Upper lobe of right lung (tissue), 1 donor: ENCODE measurements around the gene FUT8. TPM values are rescaled to one million over a fixed set of nuclear protein-coding genes. Genes with fewer than 3 reads are reported as not detected.

ENCODE experiments used
- ATAC-seq: fragments of 200-7000 bp; cut with Tn5 transposase; one replicate; pipeline ENCODE4 v1.9.1; 2020; ENCODE audit warnings: mild to moderate bottlenecking, moderate library complexity
- DNase-seq: peaks from one replicate; pipeline ENCODE4 v3.0.0-alpha.2; 2020
- H3K27ac ChIP-seq: fragments of 200-600 bp; one replicate; pipeline ENCODE4 v1.8.0; 2022
- H3K27me3 ChIP-seq: fragments of 200-600 bp; one replicate; pipeline ENCODE4 v1.8.0; 2022; ENCODE audit warnings: mild to moderate bottlenecking
- H3K36me3 ChIP-seq: fragments of 200-600 bp; one replicate; pipeline ENCODE4 v1.8.0; 2022
- H3K4me1 ChIP-seq: fragments of 200-600 bp; one replicate; pipeline ENCODE4 v1.8.0; 2022
- H3K4me3 ChIP-seq: fragments of 200-600 bp; one replicate; pipeline ENCODE4 v1.8.0; 2022; ENCODE audit warnings: mild to moderate bottlenecking
- H3K9me3 ChIP-seq: fragments of 200-600 bp; one replicate; pipeline ENCODE4 v1.8.0; 2022
- CTCF ChIP-seq: fragments of 200-600 bp; IDR thresholded peaks from one replicate; pipeline ENCODE4 v1.8.0; 2022; ENCODE audit warnings: antibody characterized with exemption
- intact Hi-C: fragments of 100-400 bp; cut with DNase I; formaldehyde crosslinking; loops from one replicate; pipeline ENCODE4 v1.11.0; 2022
- total RNA-seq: library from RNA; stranded (reverse); fragmentation: NEBNext Ultra II Directional; extraction: Animal tissue kit (Norgen Biotek cat#: 25700); gene quantifications from one replicate; pipeline ENCODE4 v1.2.1, GENCODE V29; 2021
- donor health status: DM: no; HTN: yes; CAD: no; lungs with severe emphysema.

The FUT8 gene
- total RNA-seq, 1 donor from 2014 or later: 31.8 TPM

- TF ChIP-seq CTCF: no peak
- Histone ChIP-seq H3K4me1 (no peaks in the 10 kb centered on the region), H3K4me3 (no peak overlapping the region), H3K27me3 (no peaks in the 10 kb centered on the region), H3K9me3 (no peaks in the 10 kb centered on the region), H3K36me3 (no peaks in the 10 kb centered on the region), H3K27ac (no peak overlapping the region)
- intact Hi-C loops: no loop called here
- DNase-seq: no peak
- no peak for ATAC-seq
Measured at GRCh38 chr14:65776193-65776852, 363.8 kb downstream of the FUT8 start.

DNA sequence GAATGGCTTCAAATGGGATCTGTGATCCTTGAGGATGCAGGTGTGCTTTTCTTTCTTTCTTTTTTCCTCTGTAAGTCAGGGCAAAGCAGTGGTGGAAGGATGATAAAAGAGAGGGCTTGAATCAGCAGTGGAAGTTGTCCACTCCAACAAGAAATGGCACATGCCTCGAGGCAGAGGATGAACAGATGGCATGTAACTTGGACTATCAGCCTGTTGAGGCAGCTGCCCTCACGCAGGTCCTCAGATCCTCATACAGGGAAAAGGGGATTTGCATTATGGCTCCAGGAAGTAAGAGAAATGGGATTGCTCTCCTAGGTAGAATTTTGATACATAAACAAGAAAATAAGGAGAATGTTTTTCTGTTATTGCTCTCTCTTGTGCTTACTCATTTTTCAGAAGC is 368.0 kb downstream of the FUT8 start:
- Histone ChIP-seq H3K36me3 (no peaks in the 10 kb centered on the region), H3K9me3 (no peaks in the 10 kb centered on the region), H3K4me1 (no peaks in the 10 kb centered on the region), H3K4me3 (no peak overlapping the region), H3K27me3 (no peaks in the 10 kb centered on the region), H3K27ac (no peak overlapping the region)
- no peak for DNase-seq
- intact Hi-C loops: no loop called here
- no peak for ATAC-seq
- no peak for TF ChIP-seq CTCF

GRCh38 chr14:65783101-65783500 is 370.6 kb downstream of the FUT8 start:
- DNase-seq (no peak), ATAC-seq (no peak)
- intact Hi-C loops: no loop called here
- Histone ChIP-seq H3K36me3 (no peaks in the 10 kb centered on the region), H3K27ac (no peak overlapping the region), H3K9me3 (no peaks in the 10 kb centered on the region), H3K4me1 (no peaks in the 10 kb centered on the region), H3K27me3 (no peaks in the 10 kb centered on the region), H3K4me3 (no peak overlapping the region)
- TF ChIP-seq CTCF: no peak

DNA sequence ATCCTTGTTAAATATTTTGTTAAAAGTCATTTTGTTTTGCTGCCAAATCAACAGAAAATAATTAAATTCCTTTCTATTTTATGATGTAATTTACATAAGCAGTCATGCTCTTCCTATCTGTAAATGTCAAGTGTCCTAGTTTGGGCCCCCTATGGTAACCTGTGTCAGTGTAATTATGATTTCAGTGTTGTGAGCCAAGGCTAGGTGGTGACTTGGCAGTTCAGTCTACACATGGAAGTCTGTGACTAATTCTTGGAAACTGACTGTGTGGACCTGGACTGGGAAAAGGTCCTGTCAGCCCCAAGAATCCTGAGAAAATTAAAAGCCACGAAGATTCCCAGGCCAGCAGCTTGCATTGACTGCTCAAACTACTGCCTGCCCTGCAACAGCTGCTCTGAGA is 371.0 kb downstream of the FUT8 start:
- H3K27me3 ChIP-seq: no peaks in the 10 kb centered on the region
- H3K27ac ChIP-seq: no peak overlapping the region
- intact Hi-C loops: no loop called here
- H3K9me3 ChIP-seq: no peaks in the 10 kb centered on the region
- no peaks in the 10 kb centered on the region for H3K36me3 ChIP-seq
- ATAC-seq (no peak), DNase-seq (no peak)
- no peak overlapping the region for H3K4me3 ChIP-seq
- no peaks in the 10 kb centered on the region for H3K4me1 ChIP-seq
- TF ChIP-seq CTCF: no peak

GRCh38 chr14:65784574-65784973 is 372.0 kb downstream of the FUT8 start:
- no peak for DNase-seq
- intact Hi-C loops: no loop called here
- no peaks in the 10 kb centered on the region for H3K4me1 ChIP-seq
- H3K27ac ChIP-seq: no peak overlapping the region
- ATAC-seq: no peak
- no peaks in the 10 kb centered on the region for H3K9me3 ChIP-seq
- TF ChIP-seq CTCF: no peak
- no peaks in the 10 kb centered on the region for H3K36me3 ChIP-seq
- no peak overlapping the region for H3K4me3 ChIP-seq
- H3K27me3 ChIP-seq: no peaks in the 10 kb centered on the region

DNA sequence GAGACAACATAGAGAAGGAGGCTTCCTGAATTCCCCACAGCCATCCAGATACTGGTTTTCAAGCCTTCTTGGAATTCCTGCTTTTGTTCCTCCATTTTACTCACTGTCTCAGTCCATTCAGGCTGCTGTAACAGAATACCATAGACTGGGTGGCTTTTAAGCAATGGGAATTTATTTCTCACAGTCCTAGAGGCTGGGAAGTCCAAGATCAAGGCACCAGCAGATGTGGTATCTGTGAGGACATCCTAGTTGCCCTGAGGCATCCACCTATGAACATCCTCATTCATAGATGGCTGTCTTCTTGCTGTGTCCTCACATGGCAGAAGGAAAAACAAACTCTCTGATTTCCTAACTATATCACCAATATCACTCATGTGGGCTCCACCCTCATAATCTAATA is 374.9 kb downstream of the FUT8 start:
- no peaks in the 10 kb centered on the region for H3K4me1 ChIP-seq
- no peak overlapping the region for H3K4me3 ChIP-seq
- H3K27me3 ChIP-seq: no peaks in the 10 kb centered on the region
- H3K27ac ChIP-seq: no peak overlapping the region
- no peak for TF ChIP-seq CTCF
- intact Hi-C loops: no loop called here
- no peak for DNase-seq
- H3K36me3 ChIP-seq: no peaks in the 10 kb centered on the region
- no peak for ATAC-seq
- no peaks in the 10 kb centered on the region for H3K9me3 ChIP-seq
